Activated naive CD4-positive, alpha-beta T cell treated with anti-CD3 and anti-CD28 coated beads, Interleukin-2, amount 50 U/mL, for 16 hours (primary cell): ENCODE measurements around the gene MAPK13.
"Not testable (repeated sequence)": the region's sequence is repeated elsewhere in the genome, so short reads cannot be mapped to it uniquely, and the experiment has no call there.

ENCODE experiments used
- DNase-seq: peaks from one replicate; pipeline ENCODE4 v3.0.0-alpha.2; 2020

Gene MAPK13

GRCh38 chr6:36129941-36130666 lies at the start of gene MAPK13:
MAPK13 (plus strand) TSS chr6:36130513; CDS start chr6:36130583, 70 bp downstream.
- DNase-seq = peak; percentile 47

- no peak for DNase-seq
These were observed 48.0 kb upstream of the MAPK13 start for GRCh38 chr6:36082318-36082717.

- DNase-seq = no peak
These were observed 46.9 kb upstream of the MAPK13 start for GRCh38 chr6:36083446-36083845.

GRCh38 chr6:36088204-36088603 lies 42.1 kb upstream of the MAPK13 start:
- DNase-seq = not testable (repeated sequence)

- no peak for DNase-seq
These were observed 41.3 kb upstream of the MAPK13 start for GRCh38 chr6:36089048-36089447.

- no peak for DNase-seq
These were observed 36.1 kb upstream of the MAPK13 start for GRCh38 chr6:36094238-36094637.

- peak; percentile 82 for DNase-seq
These were observed 35.4 kb upstream of the MAPK13 start for GRCh38 chr6:36094753-36095496.

- no peak for DNase-seq
These were observed 34.6 kb upstream of the MAPK13 start for GRCh38 chr6:36095497-36096391.

- DNase-seq = no peak
These were observed 31.9 kb upstream of the MAPK13 start for GRCh38 chr6:36098253-36098919.

GRCh38 chr6:36098920-36099647 lies 31.2 kb upstream of the MAPK13 start:
- no peak for DNase-seq

- no peak for DNase-seq
These were observed 30.3 kb upstream of the MAPK13 start for GRCh38 chr6:36099869-36100483.

- no peak for DNase-seq
These were observed 28.6 kb upstream of the MAPK13 start for GRCh38 chr6:36101691-36102090.

- no peak for DNase-seq
These were observed 27.5 kb upstream of the MAPK13 start for GRCh38 chr6:36102853-36103252.

GRCh38 chr6:36104836-36105235 lies 25.5 kb upstream of the MAPK13 start:
- no peak for DNase-seq

GRCh38 chr6:36109092-36109491 lies 21.2 kb upstream of the MAPK13 start:
- DNase-seq = no peak

GRCh38 chr6:36110050-36110449 lies 20.3 kb upstream of the MAPK13 start:
- no peak for DNase-seq

- DNase-seq = no peak
These were observed 19.4 kb upstream of the MAPK13 start for GRCh38 chr6:36110863-36111262.

GRCh38 chr6:36111526-36111925 lies 18.8 kb upstream of the MAPK13 start:
- DNase-seq = no peak

GRCh38 chr6:36113049-36113448 lies 17.3 kb upstream of the MAPK13 start:
- no peak for DNase-seq

GRCh38 chr6:36113703-36114102 lies 16.6 kb upstream of the MAPK13 start:
- DNase-seq = no peak

- no peak for DNase-seq
These were observed 15.4 kb upstream of the MAPK13 start for GRCh38 chr6:36114798-36115408.
